KBM-7 (cell line): ENCODE data around the gene PCYT2.
"Not testable (repeated sequence)": the region's sequence is repeated elsewhere in the genome, so short reads cannot be mapped to it uniquely, and the experiment has no call there.

Experiments
- DNase-seq: peaks from one replicate; pipeline ENCODE4 v3.0.0-alpha.2; 2015
- in situ Hi-C: fragments of 300-500 bp; cut with MboI; formaldehyde crosslinking; loops from 2 replicates; pipeline ENCODE4 v1.14.3; 2020; ENCODE audit warnings: low sequenced_read_pairs, low pct_unique_long_range_greater_than_20kb, mixed read lengths

Gene PCYT2

GRCh38 chr17:81911277-81911961 is at the start of gene PCYT2:
PCYT2 (minus strand) TSS chr17:81911399; CDS start chr17:81911355, 44 bp downstream.
- in situ Hi-C loops = no loop called here
- peak; percentile 61 for DNase-seq

DNA sequence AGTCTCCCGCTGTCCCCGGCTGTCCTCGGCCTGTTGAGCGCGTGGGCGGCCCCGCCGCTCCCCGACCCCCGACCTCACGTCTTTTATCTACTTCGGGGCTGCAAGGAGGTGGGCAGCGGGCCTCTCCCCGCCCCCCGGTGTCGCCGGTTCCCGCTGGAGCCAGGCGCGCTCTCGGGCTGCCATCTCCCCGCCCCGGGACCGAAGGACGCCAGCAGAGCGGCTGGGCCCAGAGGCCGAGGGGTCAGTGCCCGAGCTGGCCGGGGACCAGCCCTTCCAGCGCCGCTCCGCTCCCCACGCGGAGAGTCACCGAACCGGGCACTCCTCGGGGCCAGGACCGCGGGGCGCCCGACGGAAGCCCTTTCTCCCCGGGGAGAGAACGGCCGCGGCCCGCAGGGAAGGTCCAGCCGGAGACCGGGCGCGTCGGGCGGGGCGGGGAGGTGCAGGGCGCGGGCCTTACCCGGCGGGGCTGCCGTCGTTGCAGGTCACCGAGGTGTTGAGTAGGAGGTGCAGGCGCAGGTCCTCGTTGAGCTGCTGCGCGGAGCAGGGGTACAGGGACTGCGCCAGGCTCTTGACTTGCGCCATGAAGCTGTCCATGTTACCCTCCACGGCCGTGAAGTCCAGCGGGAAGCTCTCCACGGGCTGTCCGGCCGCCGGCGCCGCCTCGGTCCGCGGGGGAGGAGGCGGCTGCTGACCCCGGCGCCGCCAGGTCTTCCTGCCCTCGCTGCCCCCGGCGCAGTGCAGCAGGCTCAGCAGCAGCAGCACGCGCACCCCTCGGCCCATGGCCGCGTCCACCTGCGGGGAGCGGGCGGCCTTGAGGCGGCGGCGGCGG is 49.1 kb upstream of the PCYT2 start:
- no peak for DNase-seq
- in situ Hi-C loops = no loop called here

DNA sequence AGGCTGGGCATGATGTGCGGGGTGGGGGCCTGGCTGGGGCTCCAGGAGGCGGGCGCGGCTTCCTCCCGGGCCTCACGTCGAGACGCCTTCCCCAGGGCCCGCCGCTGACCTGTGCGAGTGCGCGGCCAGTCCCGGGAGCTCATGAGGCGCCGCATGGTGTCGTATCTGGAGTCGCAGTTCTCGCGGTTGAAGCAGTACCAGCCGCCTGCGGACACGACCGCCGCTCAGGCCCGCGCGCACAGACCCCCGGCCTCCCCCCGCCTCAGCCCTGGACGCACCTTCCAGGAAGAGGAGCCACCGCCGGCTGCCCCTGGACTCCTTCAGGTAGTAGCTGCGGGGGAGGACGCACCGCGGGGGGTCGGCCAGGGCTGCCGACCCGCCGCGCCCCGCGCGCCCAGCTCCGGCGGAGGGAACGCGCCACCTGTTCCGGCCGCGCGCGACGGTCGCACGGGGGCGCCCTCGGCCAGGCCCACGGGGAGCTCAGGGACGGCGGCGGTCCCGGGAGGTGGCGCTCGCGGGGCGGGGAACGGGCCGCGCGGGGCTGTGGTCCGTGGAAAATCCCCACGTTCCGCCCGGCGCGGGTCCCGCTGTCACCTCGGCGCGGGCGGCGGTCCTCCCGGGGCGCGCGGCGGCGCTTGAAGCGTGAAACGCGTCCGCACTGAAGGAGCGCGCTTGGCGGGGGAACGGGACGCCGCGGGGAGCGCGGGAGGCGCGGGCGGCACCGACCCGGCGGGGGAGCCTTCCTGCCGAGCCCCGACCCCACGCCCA is 48.3 kb upstream of the PCYT2 start:
- DNase-seq = peak; percentile 60
- in situ Hi-C loops = no loop called here

DNA sequence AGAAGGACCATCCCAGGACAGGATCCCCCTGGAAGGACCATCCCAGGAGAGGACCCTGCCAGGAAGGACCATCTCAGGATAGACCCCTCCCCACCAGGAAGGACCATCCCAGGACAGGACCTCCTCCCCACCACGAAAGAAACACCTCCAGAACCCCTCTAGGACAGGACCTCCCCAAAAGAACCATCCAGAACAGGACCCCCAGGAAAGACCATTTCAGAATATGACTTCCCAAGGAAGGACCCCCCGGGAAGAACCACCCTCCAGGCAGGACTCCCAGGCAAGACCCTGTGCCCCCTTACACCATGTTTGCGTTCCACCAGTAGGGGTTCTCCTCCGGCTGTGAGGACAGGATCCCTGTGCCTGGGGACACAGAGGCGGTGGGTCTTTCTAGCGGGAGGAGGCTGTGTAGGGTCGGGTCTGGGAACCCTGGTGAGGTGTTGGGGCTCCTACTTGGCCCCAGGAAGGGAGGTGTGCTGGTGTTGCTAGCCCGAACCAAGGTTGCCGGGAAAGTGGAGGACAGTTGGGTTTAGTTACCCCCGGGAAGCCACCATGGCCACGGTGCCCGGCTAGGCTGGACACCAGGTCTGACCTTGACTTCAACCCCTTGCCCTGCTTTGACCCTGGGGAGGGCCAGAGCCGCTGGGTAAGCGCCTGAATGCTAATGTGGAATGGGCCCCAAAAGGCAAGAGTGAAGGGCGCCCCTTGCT is 47.6 kb upstream of the PCYT2 start:
- in situ Hi-C loops = no loop called here
- DNase-seq = no peak

GRCh38 chr17:81957691-81958432 is 46.7 kb upstream of the PCYT2 start:
- in situ Hi-C loops = no loop called here
- no peak for DNase-seq

GRCh38 chr17:81956607-81957589 is 45.7 kb upstream of the PCYT2 start:
- in situ Hi-C loops = no loop called here
- no peak for DNase-seq

DNA sequence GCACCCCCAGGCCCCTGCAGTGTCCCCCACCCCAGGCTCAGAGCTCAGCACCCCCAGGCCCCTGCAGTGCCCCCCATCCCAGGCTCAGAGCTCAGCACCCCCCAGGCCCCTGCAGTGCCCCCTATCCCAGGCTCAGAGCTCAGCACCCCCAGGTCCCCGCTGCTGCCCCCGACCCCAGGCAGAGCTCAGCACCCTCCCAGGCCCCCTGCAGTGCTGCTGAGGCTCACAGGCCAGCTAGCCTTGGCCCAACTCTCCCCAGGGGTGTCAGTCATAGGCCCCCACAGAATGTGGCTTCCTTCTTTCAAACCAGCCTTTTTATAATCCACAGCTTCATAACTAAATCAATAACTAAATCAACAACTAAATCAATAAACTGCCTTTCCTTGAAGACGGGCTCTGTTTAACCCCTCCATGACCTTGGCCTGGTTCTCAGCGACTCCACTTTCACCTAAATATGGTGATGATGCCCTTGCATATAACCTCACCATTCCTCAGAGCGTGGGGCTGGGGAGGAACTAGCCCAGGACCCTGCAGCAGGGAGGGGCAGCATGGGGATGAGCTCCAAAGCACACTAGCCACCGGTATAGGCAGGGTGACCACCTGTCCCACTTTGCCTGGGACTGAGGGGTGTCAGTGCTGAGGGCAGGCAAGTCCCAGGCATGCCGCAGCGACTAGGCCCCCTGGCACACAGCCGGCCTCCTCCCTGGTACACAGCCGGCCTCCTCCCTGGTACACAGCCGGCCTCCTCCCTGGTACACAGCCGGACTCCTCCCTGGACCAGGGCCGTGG is 44.8 kb upstream of the PCYT2 start:
- in situ Hi-C loops = no loop called here
- DNase-seq = no peak

GRCh38 chr17:81955058-81955681 is 44.0 kb upstream of the PCYT2 start:
- in situ Hi-C loops = no loop called here
- DNase-seq = no peak

GRCh38 chr17:81954131-81955057 is 43.2 kb upstream of the PCYT2 start:
- DNase-seq = no peak
- in situ Hi-C loops = no loop called here

DNA sequence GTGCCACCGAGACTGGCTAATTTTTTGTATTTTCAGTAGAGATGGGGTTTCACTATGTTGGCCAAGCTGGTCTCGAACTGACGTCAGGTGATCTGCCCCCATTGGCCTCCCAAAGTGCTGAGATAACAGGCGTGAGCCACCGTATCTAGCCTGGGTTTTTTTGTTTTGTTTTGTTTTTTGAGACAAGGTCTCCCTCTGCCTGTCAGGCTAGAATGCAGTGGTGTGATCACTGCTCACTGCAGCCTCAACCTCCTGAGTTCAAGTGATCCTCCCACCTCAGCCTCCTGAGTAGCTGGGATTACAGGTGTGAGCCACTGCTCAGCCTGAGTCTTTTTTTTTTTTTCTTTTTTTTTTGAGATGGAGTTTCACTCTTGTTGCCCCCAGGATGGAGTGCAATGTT is 42.2 kb upstream of the PCYT2 start:
- in situ Hi-C loops, DNase-seq: not testable (repeated sequence)

DNA sequence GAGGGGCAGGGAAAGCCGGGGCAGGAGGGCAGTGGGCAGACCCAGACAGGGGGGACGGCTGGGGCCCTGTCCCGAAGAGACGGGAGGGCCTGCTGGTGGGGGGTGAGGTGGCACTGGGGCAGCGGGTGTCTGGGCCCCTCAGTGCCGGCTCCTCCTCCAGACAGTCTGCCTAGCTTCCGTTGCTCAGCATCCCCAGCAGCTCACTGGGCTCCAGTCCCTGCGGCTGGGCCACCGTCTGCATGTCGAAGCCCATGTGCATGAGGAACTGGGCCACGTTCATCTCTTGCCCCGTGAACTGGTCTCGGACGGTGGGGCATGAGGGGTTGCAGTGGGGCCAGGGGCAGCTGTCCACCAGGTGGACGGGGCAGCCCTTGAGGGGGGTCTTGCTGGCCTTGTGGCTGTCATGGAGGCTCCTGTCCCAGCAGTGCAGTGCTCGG is 41.6 kb upstream of the PCYT2 start:
- in situ Hi-C loops = no loop called here
- no peak for DNase-seq

DNA sequence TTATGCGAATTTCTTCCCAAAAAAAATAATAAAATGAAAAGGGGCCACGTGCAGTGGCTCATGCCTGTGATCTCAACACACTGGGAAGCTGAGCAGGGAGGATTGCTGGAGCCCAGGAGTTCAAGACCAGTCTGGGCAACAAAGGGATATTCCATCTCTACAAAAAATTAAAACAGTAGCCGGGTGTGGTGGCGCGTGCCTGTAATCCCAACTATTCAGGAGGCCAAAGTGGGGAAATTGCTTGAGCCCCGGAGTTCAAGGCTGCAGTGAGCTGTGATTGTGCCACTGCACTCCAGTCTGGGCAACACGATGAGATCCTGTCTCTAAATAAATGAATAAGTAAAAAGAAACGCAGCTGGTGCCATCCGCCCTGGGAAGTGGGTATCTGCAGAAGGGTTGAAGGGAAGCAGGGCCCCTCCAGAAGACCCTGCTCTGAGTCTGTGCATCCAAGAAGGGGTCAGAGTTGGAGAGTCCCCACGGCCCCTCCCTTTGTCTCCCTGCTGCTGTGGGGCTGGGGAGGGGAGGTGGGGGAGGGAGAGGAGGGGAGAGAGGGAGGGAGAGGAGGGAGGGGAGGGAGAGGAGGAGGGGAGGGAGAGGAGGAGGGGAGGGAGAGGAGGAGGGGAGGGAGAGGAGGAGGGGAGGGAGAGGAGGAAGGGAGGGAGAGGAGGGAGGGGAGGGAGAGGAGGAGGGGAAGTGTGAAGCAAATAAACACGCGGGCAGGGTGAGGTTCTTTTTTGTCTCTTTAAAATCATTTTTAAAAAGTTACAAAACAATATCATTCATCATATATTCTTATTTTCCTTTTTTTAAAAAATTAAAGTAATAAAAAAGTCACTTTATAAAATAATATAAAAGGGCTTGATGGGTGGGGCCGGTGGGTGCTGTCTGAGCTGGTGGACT is 40.8 kb upstream of the PCYT2 start:
- no peak for DNase-seq
- in situ Hi-C loops = no loop called here

GRCh38 chr17:81950501-81950900 is 39.3 kb upstream of the PCYT2 start:
- no peak for DNase-seq
- in situ Hi-C loops = no loop called here

DNA sequence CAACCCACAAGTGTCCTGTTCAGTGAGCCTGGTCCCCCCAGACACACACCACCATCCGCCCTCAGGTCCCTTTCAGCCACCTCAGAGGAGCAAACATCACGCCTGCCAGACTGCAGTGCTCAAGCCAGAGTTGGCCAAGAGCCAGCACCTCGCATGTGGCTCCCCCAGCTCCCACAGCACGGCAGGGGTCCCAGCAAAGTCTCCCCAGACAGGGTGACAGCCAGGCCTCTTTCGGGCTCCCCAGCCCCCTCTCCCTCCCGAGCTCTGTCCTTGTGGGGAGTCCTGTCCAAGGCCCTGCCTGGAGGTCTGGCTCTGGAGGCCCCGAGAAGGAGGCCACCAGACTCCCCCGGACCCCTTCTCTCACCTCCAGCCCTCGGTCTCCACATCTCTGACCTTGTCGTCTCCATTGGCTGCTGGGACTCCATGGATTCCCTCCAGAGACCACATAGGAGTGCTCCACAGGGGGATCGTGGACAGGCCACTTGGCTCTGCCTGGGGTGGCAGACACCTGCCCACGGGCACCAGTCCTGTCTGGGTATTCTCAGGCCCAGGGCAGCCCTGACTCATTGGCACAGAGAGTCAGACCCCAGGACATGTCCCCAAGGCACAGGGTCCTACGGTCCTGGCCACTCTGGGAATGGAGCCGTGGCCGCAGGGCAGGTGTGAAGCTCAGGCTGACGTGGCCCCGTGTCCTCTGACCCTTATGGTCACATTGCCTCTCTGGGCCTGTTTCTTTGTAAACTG is 37.6 kb upstream of the PCYT2 start:
- DNase-seq = no peak
- in situ Hi-C loops = no loop called here
